IMR-90 (cell line): Measurements from ENCODE around the gene DGKD. TPM values are rescaled to one million over a fixed set of nuclear protein-coding genes. Genes with fewer than 3 reads are reported as not detected.

Source experiments
- ATAC-seq: fragments of 200-7000 bp; cut with Tn5 transposase; 2 replicates; pipeline ENCODE4 v1.9.1; 2020; ENCODE audit warnings: low read depth, mild to moderate bottlenecking, moderate library complexity
- BruUV-seq: library from RNA; stranded (reverse); fragments of 400-500 nt; replicated peaks from 2 replicates; lab custom pipeline; 2021; lab: Mats Ljungman, UMichigan
- CTCF ChIA-PET: fragments of 300-600 bp; formaldehyde crosslinking; extraction: SDS; loops from one replicate; lab custom pipeline; 2021; ENCODE audit warnings: antibody characterized with exemption; lab: Yijun Ruan, JAX
- POLR2A ChIA-PET: fragments of 300-600 bp; sonication (Branson Sonifier 250); formaldehyde crosslinking; loops from one replicate; lab custom pipeline; 2022; ENCODE audit warnings: antibody characterized with exemption; ENCODE audit not compliant: unreplicated experiment; lab: Charles Lee
- DNase-seq: peaks from one replicate; pipeline ENCODE4 v3.0.0; 2013
- H2AFZ ChIP-seq: replicated peaks from 2 replicates; pipeline ENCODE3; 2013; ENCODE audit warnings: low read length, mild to moderate bottlenecking; ENCODE audit not compliant: poor library complexity
- H2AK5ac ChIP-seq: 2 replicates; pipeline ENCODE4 v1.6.1; 2013; ENCODE audit warnings: low read depth, low read length, inconsistent platforms
- H2AK9ac ChIP-seq: replicated peaks from 2 replicates; pipeline ENCODE3; 2013; ENCODE audit warnings: mild to moderate bottlenecking, low read depth, low read length, moderate library complexity; ENCODE audit not compliant: poor library complexity
- H2BK120ac ChIP-seq: 2 replicates; pipeline ENCODE4 v1.6.1; 2013; ENCODE audit warnings: low read depth, low read length, inconsistent platforms
- H2BK15ac ChIP-seq: 3 replicates; pipeline ENCODE4 v1.6.1; 2013; ENCODE audit warnings: low read depth, low read length, inconsistent platforms
- H2BK20ac ChIP-seq: 2 replicates; pipeline ENCODE4 v1.6.1; 2013; ENCODE audit warnings: low read depth, mild to moderate bottlenecking, inconsistent platforms, low read length, moderate library complexity
- H2BK5ac ChIP-seq: 2 replicates; pipeline ENCODE4 v1.6.1; 2013; ENCODE audit warnings: mild to moderate bottlenecking, low read depth, low read length, inconsistent platforms; ENCODE audit not compliant: poor library complexity, severe bottlenecking
- H3K14ac ChIP-seq: replicated peaks from 2 replicates; pipeline ENCODE4 v1.6.1; 2013; ENCODE audit warnings: low read depth, low read length, inconsistent platforms
- H3K18ac ChIP-seq: 2 replicates; pipeline ENCODE4 v1.6.1; 2013; ENCODE audit warnings: low read depth, low read length, control low read depth
- H3K23ac ChIP-seq: 2 replicates; pipeline ENCODE4 v1.6.1; 2013; ENCODE audit warnings: low read depth, low read length, inconsistent platforms
- H3K27ac ChIP-seq: 2 replicates; pipeline ENCODE4 v1.5.1; 2013; ENCODE audit warnings: mild to moderate bottlenecking, control low read depth, low read length; ENCODE audit not compliant: insufficient read depth
- H3K27me3 ChIP-seq: 2 replicates; pipeline ENCODE4 v1.6.1; 2013; ENCODE audit warnings: low read length; ENCODE audit not compliant: control insufficient read depth, insufficient read depth
- H3K36me3 ChIP-seq: 2 replicates; pipeline ENCODE4 v1.6.1; 2013; ENCODE audit warnings: low read length, mixed read lengths; ENCODE audit not compliant: control insufficient read depth, insufficient read depth
- H3K4ac ChIP-seq: 2 replicates; pipeline ENCODE4 v1.6.1; 2013; ENCODE audit warnings: low read depth, low read length, inconsistent platforms
- H3K4me1 ChIP-seq: 2 replicates; pipeline ENCODE4 v1.6.1; 2013; ENCODE audit warnings: low read length, mixed read lengths; ENCODE audit not compliant: control insufficient read depth, insufficient read depth
- H3K4me2 ChIP-seq: 2 replicates; pipeline ENCODE4 v1.6.1; 2013; ENCODE audit warnings: low read depth, mild to moderate bottlenecking, control low read depth, low read length, moderate library complexity
- H3K4me3 ChIP-seq: 2 replicates; pipeline ENCODE4 v1.5.1; 2013; ENCODE audit warnings: low read depth, mild to moderate bottlenecking, control low read depth, low read length, moderate library complexity; ENCODE audit not compliant: insufficient read depth
- H3K56ac ChIP-seq: 2 replicates; pipeline ENCODE4 v1.6.1; 2013; ENCODE audit warnings: low read length, inconsistent platforms; ENCODE audit not compliant: insufficient read depth; ENCODE audit errors: extremely low read depth
- H3K79me1 ChIP-seq, 2 experiments: 2 replicates each; pipeline ENCODE4 v1.6.1; 2013; ENCODE audit warnings: low read length in 2 of 2, inconsistent platforms in 1 of 2, low read depth in 1 of 2
- H3K9ac ChIP-seq: 2 replicates; pipeline ENCODE4 v1.6.1; 2013; ENCODE audit warnings: low read depth, low read length, control low read depth
- H3K9me1 ChIP-seq: 2 replicates; pipeline ENCODE4 v1.6.1; 2013; ENCODE audit warnings: low read length, inconsistent platforms; ENCODE audit not compliant: insufficient read depth
- H3K9me3 ChIP-seq: 2 replicates; pipeline ENCODE4 v1.6.1; 2013; ENCODE audit warnings: low read length; ENCODE audit not compliant: control insufficient read depth, insufficient read depth
- H4K20me1 ChIP-seq: 2 replicates; pipeline ENCODE4 v1.6.1; 2013; ENCODE audit warnings: low read length, inconsistent platforms; ENCODE audit not compliant: insufficient read depth
- H4K5ac ChIP-seq: 2 replicates; pipeline ENCODE4 v1.6.1; 2013; ENCODE audit warnings: mild to moderate bottlenecking, low read depth, low read length, control low read depth
- H4K8ac ChIP-seq, 2 experiments: 2 replicates each; pipeline ENCODE4 v1.6.1; 2013; ENCODE audit warnings: low read depth in 2 of 2, low read length in 2 of 2, control low read depth in 1 of 2, inconsistent platforms in 1 of 2
- H4K91ac ChIP-seq: 2 replicates; pipeline ENCODE4 v1.6.1; 2013; ENCODE audit warnings: low read depth, low read length, inconsistent platforms; ENCODE audit not compliant: insufficient read depth
- CEBPB ChIP-seq: IDR thresholded peaks from 2 replicates; pipeline ENCODE4 v1.6.1; 2012; ENCODE audit warnings: low read depth, low read length, improper control_type of control experiment
- MAFK ChIP-seq: IDR thresholded peaks from 2 replicates; pipeline ENCODE4 v1.6.1; 2012; ENCODE audit warnings: low read depth, low read length, improper control_type of control experiment
- WGBS, 2 experiments: methylation state at CpG; one replicate each; pipeline versions ENCODE4 v1.1.5 to v1.1.7; 2013; ENCODE audit warnings: missing lambda C conversion rate in 2 of 2; ENCODE audit not compliant: insufficient read length in 1 of 2; ENCODE audit errors: extremely low coverage in 2 of 2; 5-methylcytosine and 5-hydroxymethylcytosine counted together
- dilution Hi-C: fragments of 300-500 bp; cut with HindIII; formaldehyde crosslinking; loops from one replicate; pipeline ENCODE4 v1.14.3; 2018; ENCODE audit warnings: low sequenced_read_pairs; ENCODE audit not compliant: unreplicated experiment
- in situ Hi-C: fragments of 300-500 bp; cut with MboI; formaldehyde crosslinking; loops from 3 replicates; pipeline ENCODE4 v1.14.3; 2019; ENCODE audit warnings: low sequenced_read_pairs, inconsistent platforms, mixed read lengths
- intact Hi-C: fragments of 100-400 bp; cut with micrococcal nuclease; formaldehyde crosslinking; loops from 2 replicates; pipeline ENCODE4 v1.10.0; 2022
- polyA plus RNA-seq, 3 experiments: library from polyadenylated mRNA; depleted of rRNA; stranded (reverse); fragments of >200 nt; gene quantifications; 2 replicates each; pipeline ENCODE4 v1.2.3, GENCODE V29; 2012; ENCODE audit warnings: low replicate concordance in 1 of 3
- total RNA-seq: library from RNA; depleted of rRNA; stranded (reverse); fragments of >200 nt; gene quantifications from 2 replicates; pipeline ENCODE4 v1.2.3, GENCODE V29; 2012
- TF ChIP-seq, protein P1 (sequence below): fragments of 150-350 bp; IDR thresholded peaks from 2 replicates; pipeline ENCODE4 v1.6.1; 2017; ENCODE audit warnings: mild to moderate bottlenecking, antibody characterized with exemption, low read length, low read depth

Gene DGKD
- total and polyA plus RNA-seq, 2 of the 4 experiments (the other 2 are of a cell fraction): 6.5 to 10.1 TPM

GRCh38 chr2:233455006-233455405 lies 100.7 kb downstream of the DGKD start:
- TF ChIP-seq, protein P1, sequence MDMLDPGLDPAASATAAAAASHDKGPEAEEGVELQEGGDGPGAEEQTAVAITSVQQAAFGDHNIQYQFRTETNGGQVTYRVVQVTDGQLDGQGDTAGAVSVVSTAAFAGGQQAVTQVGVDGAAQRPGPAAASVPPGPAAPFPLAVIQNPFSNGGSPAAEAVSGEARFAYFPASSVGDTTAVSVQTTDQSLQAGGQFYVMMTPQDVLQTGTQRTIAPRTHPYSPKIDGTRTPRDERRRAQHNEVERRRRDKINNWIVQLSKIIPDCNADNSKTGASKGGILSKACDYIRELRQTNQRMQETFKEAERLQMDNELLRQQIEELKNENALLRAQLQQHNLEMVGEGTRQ: no peak
- TF ChIP-seq MAFK (no peak), CEBPB (peak; percentile 75)
- in situ Hi-C loops: loop anchor here (25.0 kb wide), 1 partner anchor 382 kb away; no protein-coding TSS in a partner anchor

More at GRCh38 chr2:233455006-233455405, 100.7 kb downstream of the DGKD start:
- H3K9me3 ChIP-seq: no peaks in the 10 kb centered on the region
- no peak overlapping the region for H4K8ac ChIP-seq
- H3K23ac ChIP-seq: no peak overlapping the region
- no peak overlapping the region for H2AFZ ChIP-seq
- no peak overlapping the region for H3K27ac ChIP-seq
- intact Hi-C loops (no loop called here), dilution Hi-C loops (no loop called here)
- no peaks in the 10 kb centered on the region for H3K4me1 ChIP-seq
- H3K4me3 ChIP-seq: no peak overlapping the region
- no peak overlapping the region for H2AK5ac ChIP-seq
- DNase-seq: no peak
- no peak overlapping the region for H2BK5ac ChIP-seq
- no peak overlapping the region for H3K4ac ChIP-seq
- H3K56ac ChIP-seq: no peak overlapping the region
- H2BK120ac ChIP-seq: no peak overlapping the region
- CTCF ChIA-PET: interaction anchor here (1.4 kb wide), 1 partner anchor 12 kb away, joined by 3 read pairs; no protein-coding TSS in a partner anchor
- H2BK15ac ChIP-seq: no peak overlapping the region
- H4K91ac ChIP-seq: no peak overlapping the region
- no peaks in the 10 kb centered on the region for H4K20me1 ChIP-seq
- H2BK20ac ChIP-seq: no peak overlapping the region
- BruUV-seq: no TSS peak
- ATAC-seq: no peak
- no peak overlapping the region for H3K18ac ChIP-seq
- WGBS, 2 experiments: 95% methylated on average over 4 of the region's 11 CpGs; no CpG with 5 or more reads in 1 of the 2 experiments
- peaks cover 44% of the 10 kb centered on the region for H3K36me3 ChIP-seq
- H3K4me2 ChIP-seq: no peak overlapping the region
- no peak overlapping the region for H3K9ac ChIP-seq
- no peak overlapping the region for H2AK9ac ChIP-seq
- POLR2A ChIA-PET: no interaction called here
- no peak overlapping the region for H4K5ac ChIP-seq
- no peaks in the 10 kb centered on the region for H3K79me1 ChIP-seq
- H3K14ac ChIP-seq: no peak overlapping the region
- H3K27me3 ChIP-seq: no peaks in the 10 kb centered on the region
- H3K9me1 ChIP-seq: peaks cover 4% of the 10 kb centered on the region; the same call in 1 of the 2 replicates
